ENCODE data around the gene USP36.
A peak's percentile ranks its signal among the peaks of the same experiment; 100 is the strongest.

USP36 gene

GRCh38 chr17:78815696-78816095 is 24.9 kb downstream of the USP36 start:
- no peak for DNase-seq (ENCODE audit: low spot score)

GRCh38 chr17:78812855-78813254 is 27.8 kb downstream of the USP36 start:
- no peak for DNase-seq (ENCODE audit: low spot score)

GRCh38 chr17:78808163-78808562 is 32.5 kb downstream of the USP36 start:
- no peak for DNase-seq (ENCODE audit: low spot score)

GRCh38 chr17:78806451-78806850 is 34.2 kb downstream of the USP36 start:
- DNase-seq (ENCODE audit: low spot score), result no peak

- no peak for DNase-seq (ENCODE audit: low spot score)
These were observed 35.3 kb downstream of the USP36 start for GRCh38 chr17:78805301-78805700.

- no peak for DNase-seq (ENCODE audit: low spot score)
These were observed 35.8 kb downstream of the USP36 start for GRCh38 chr17:78804777-78805176.

GRCh38 chr17:78803186-78803845 is 37.3 kb downstream of the USP36 start:
- no peak for DNase-seq (ENCODE audit: low spot score)

GRCh38 chr17:78802459-78802858 is 38.2 kb downstream of the USP36 start:
- no peak for DNase-seq (ENCODE audit: low spot score)

GRCh38 chr17:78802008-78802407 is 38.6 kb downstream of the USP36 start:
- DNase-seq (ENCODE audit: low spot score), result no peak

- no peak for DNase-seq (ENCODE audit: low spot score)
These were observed 40.3 kb downstream of the USP36 start for GRCh38 chr17:78800132-78800931.

- DNase-seq (ENCODE audit: low spot score), result peak; percentile 56
These were observed 41.7 kb downstream of the USP36 start for GRCh38 chr17:78798695-78799559.

GRCh38 chr17:78797691-78798585 is 42.7 kb downstream of the USP36 start:
- DNase-seq (ENCODE audit: low spot score), result no peak

- DNase-seq (ENCODE audit: low spot score), result no peak
These were observed 43.4 kb downstream of the USP36 start for GRCh38 chr17:78797213-78797612.

GRCh38 chr17:78796517-78796900 is 44.1 kb downstream of the USP36 start:
- DNase-seq (ENCODE audit: low spot score), result no peak

- DNase-seq (ENCODE audit: low spot score), result no peak
These were observed 44.6 kb downstream of the USP36 start for GRCh38 chr17:78795861-78796516.

GRCh38 chr17:78794864-78795640 is 45.6 kb downstream of the USP36 start:
- no peak for DNase-seq (ENCODE audit: low spot score)

- DNase-seq (ENCODE audit: low spot score), result no peak
These were observed 46.2 kb downstream of the USP36 start for GRCh38 chr17:78794399-78794798.

- peak; percentile 62 for DNase-seq (ENCODE audit: low spot score)
These were observed 46.6 kb downstream of the USP36 start for GRCh38 chr17:78793968-78794367.

- no peak for DNase-seq (ENCODE audit: low spot score)
These were observed 47.2 kb downstream of the USP36 start for GRCh38 chr17:78793415-78793814.
